ENCODE measurements around the gene CDADC1. TPM values are rescaled to one million over a fixed set of nuclear protein-coding genes. Genes with fewer than 3 reads are reported as not detected.

The CDADC1 gene
- polyA plus RNA-seq, 3 donors: 3.5 to 6.4 (median 5.2) TPM

DNA sequence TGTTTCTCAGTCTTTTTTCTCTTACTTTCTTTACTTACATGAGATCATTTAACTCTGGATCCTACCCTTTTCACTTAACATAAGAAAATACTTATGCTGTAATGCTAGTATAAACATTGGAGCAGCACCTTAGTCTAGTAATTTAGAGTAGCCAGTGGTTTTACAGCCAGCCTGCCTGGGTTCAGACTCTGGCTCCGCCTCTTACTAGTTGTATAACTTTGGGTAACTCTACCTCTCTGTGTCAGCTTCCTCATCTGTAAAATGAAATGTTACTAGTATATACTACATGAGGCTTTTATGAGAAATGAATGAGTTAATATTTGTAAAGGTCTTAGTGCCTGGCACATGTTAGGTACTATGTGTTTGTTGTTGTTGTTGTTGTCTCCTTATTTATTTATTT lies 5.6 kb downstream of the CDADC1 start:
- H3K4me2 ChIP-seq (replicated peaks; ENCODE audit: extremely low read depth, low read length, poor library complexity, severe bottlenecking): no peak overlapping the region
- peak overlapping the region in 3 of 7 donors; percentile 11 to 64 (median 25) for H3K27ac Mint-ChIP-seq
- no peak overlapping the region for H2AFZ ChIP-seq (ENCODE audit: insufficient read depth, low read depth, low read length, poor library complexity, severe bottlenecking)
- no peaks in the 10 kb centered on the region for H3K9me3 ChIP-seq (replicated peaks in 1 of 2; ENCODE audit: control insufficient read depth in 1 of 2, insufficient read depth in 1 of 2, low read length in 2 of 2)
- H3K4me3 Mint-ChIP-seq: no peak overlapping the region
- no peak overlapping the region for H3K9ac ChIP-seq (ENCODE audit: insufficient read depth, low read length, poor library complexity, severe bottlenecking)
- WGBS (ENCODE audit: insufficient coverage): no CpG with 5 or more reads among the region's 1 CpG
- H3K4me1 Mint-ChIP-seq: peaks cover 31% of the 10 kb centered on the region
- peaks cover 19 to 21% of the 10 kb centered on the region in 2 donors for H3K4me1 ChIP-seq (ENCODE audit: control insufficient read depth in 1 of 2, insufficient read depth in 2 of 2, low read length in 2 of 2)
- TF ChIP-seq, protein P1, sequence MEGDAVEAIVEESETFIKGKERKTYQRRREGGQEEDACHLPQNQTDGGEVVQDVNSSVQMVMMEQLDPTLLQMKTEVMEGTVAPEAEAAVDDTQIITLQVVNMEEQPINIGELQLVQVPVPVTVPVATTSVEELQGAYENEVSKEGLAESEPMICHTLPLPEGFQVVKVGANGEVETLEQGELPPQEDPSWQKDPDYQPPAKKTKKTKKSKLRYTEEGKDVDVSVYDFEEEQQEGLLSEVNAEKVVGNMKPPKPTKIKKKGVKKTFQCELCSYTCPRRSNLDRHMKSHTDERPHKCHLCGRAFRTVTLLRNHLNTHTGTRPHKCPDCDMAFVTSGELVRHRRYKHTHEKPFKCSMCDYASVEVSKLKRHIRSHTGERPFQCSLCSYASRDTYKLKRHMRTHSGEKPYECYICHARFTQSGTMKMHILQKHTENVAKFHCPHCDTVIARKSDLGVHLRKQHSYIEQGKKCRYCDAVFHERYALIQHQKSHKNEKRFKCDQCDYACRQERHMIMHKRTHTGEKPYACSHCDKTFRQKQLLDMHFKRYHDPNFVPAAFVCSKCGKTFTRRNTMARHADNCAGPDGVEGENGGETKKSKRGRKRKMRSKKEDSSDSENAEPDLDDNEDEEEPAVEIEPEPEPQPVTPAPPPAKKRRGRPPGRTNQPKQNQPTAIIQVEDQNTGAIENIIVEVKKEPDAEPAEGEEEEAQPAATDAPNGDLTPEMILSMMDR (IDR thresholded peaks at IDR 0.05): no peak
- no peaks in the 10 kb centered on the region for H4K20me1 ChIP-seq (ENCODE audit: insufficient read depth, low read length)
- no peaks in the 10 kb centered on the region for H3K27me3 Mint-ChIP-seq (ENCODE audit: low read depth in 3 of 3)
- H3K27ac ChIP-seq (ENCODE audit: low read depth in 1 of 2, low read length in 2 of 2): peak overlapping the region in 1 of 2 donors; percentile 43
- H3K4me3 ChIP-seq (replicated peaks in 1 of 3; ENCODE audit: low read depth in 2 of 3, low read length in 3 of 3): no peak overlapping the region
- peaks cover 58% of the 10 kb centered on the region for H3K79me2 ChIP-seq (ENCODE audit: insufficient read depth, low read length)
- intact Hi-C loops (cut with micrococcal nuclease): no loop called here
- H3K36me3 Mint-ChIP-seq: peaks cover 36 to 54% of the 10 kb centered on the region in 2 donors
- no peak for DNase-seq
- no peaks in the 10 kb centered on the region for H3K9me3 Mint-ChIP-seq
- no peaks in the 10 kb centered on the region for H3K27me3 ChIP-seq (ENCODE audit: control insufficient read depth in 2 of 2, insufficient read depth in 2 of 2, low read length in 2 of 2)
- peaks cover 26 to 32% of the 10 kb centered on the region in 2 donors for H3K36me3 ChIP-seq (replicated peaks in 1 of 2; ENCODE audit: control insufficient read depth in 1 of 2, insufficient read depth in 2 of 2, low read length in 2 of 2)

DNA sequence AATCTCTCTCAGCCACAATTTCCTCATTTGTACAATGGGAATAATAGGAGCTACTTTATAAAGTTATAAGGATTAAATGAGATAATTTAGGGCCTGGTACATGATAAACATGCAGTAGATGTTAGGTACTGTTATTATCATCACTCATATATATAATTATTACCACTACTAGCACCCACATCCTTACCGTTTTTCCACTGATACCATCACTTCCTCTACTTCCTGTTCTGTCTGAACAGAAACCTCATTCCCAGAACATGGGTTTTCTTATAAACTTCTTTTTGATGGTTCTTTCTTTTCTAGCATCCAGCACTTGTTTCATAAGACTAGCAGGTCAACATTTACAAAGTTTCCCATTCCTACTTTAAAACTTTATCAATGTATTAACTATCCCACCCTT lies 6.3 kb downstream of the CDADC1 start:
- H3K27ac Mint-ChIP-seq: peak overlapping the region in 1 of 7 donors; percentile 14

More for the DNA sequence above, 6.3 kb downstream of the CDADC1 start:
- Histone ChIP-seq H3K27ac (ENCODE audit: low read depth in 1 of 2, low read length in 2 of 2) (no peak overlapping the region), H3K27me3 (ENCODE audit: control insufficient read depth in 2 of 2, insufficient read depth in 2 of 2, low read length in 2 of 2) (no peaks in the 10 kb centered on the region), H3K4me3 (replicated peaks in 1 of 3; ENCODE audit: low read depth in 2 of 3, low read length in 3 of 3) (no peak overlapping the region), H3K9ac (ENCODE audit: insufficient read depth, low read length, poor library complexity, severe bottlenecking) (no peak overlapping the region), H3K4me2 (replicated peaks; ENCODE audit: extremely low read depth, low read length, poor library complexity, severe bottlenecking) (no peak overlapping the region), H3K9me3 (replicated peaks in 1 of 2; ENCODE audit: control insufficient read depth in 1 of 2, insufficient read depth in 1 of 2, low read length in 2 of 2) (no peaks in the 10 kb centered on the region), H3K4me1 (ENCODE audit: control insufficient read depth in 1 of 2, insufficient read depth in 2 of 2, low read length in 2 of 2) (peaks cover 16 to 17% of the 10 kb centered on the region in 2 donors), H3K79me2 (ENCODE audit: insufficient read depth, low read length) (peaks cover 54% of the 10 kb centered on the region), H3K36me3 (replicated peaks in 1 of 2; ENCODE audit: control insufficient read depth in 1 of 2, insufficient read depth in 2 of 2, low read length in 2 of 2) (peaks cover 26 to 32% of the 10 kb centered on the region in 2 donors), H4K20me1 (ENCODE audit: insufficient read depth, low read length) (no peaks in the 10 kb centered on the region), H2AFZ (ENCODE audit: insufficient read depth, low read depth, low read length, poor library complexity, severe bottlenecking) (no peak overlapping the region)
- intact Hi-C loops (cut with micrococcal nuclease): no loop called here
- H3K4me3 Mint-ChIP-seq: no peak overlapping the region
- no peaks in the 10 kb centered on the region for H3K9me3 Mint-ChIP-seq
- peaks cover 28% of the 10 kb centered on the region for H3K4me1 Mint-ChIP-seq
- H3K27me3 Mint-ChIP-seq (ENCODE audit: low read depth in 3 of 3): no peaks in the 10 kb centered on the region
- peaks cover 36 to 54% of the 10 kb centered on the region in 2 donors for H3K36me3 Mint-ChIP-seq
- TF ChIP-seq, protein P1 (IDR thresholded peaks at IDR 0.05): no peak
- WGBS (ENCODE audit: insufficient coverage): 0% methylated on average over 1 of the region's 1 CpG
- no peak for DNase-seq
